GM12878 (cell line): ENCODE measurements around the gene ARHGEF7. TPM values are rescaled to one million over a fixed set of nuclear protein-coding genes. Genes with fewer than 3 reads are reported as not detected.

Experiments
- ATAC-seq: fragments of 200-7000 bp; cut with Tn5 transposase; 3 replicates; pipeline ENCODE4 v1.9.1; 2020; ENCODE audit warnings: mild to moderate bottlenecking, moderate library complexity
- BruUV-seq: library from RNA; stranded (reverse); fragments of 400-500 nt; replicated peaks from 2 replicates; lab custom pipeline; 2021; lab: Mats Ljungman, UMichigan
- CTCF ChIA-PET: fragments of 300-600 bp; sonication (Branson Sonifier 250); formaldehyde crosslinking; extraction: SDS; loops from one replicate; lab custom pipeline; 2021; ENCODE audit warnings: inconsistent platforms; lab: Yijun Ruan, JAX
- POLR2A ChIA-PET: fragments of 350-600 bp; formaldehyde crosslinking; extraction: SDS; loops from one replicate; lab custom pipeline; 2021; ENCODE audit warnings: inconsistent platforms; lab: Charles Lee
- RAD21 ChIA-PET: fragments of 300-600 bp; sonication (Branson Sonifier 250); formaldehyde crosslinking; loops from one replicate; lab custom pipeline; 2023; ENCODE audit warnings: antibody characterized with exemption; ENCODE audit not compliant: unreplicated experiment; lab: Charles Lee
- SMC1A ChIA-PET: fragments of 300-600 bp; sonication (Branson Sonifier 250); formaldehyde crosslinking; loops from one replicate; lab custom pipeline; 2023; ENCODE audit not compliant: unreplicated experiment, uncharacterized antibody; lab: Charles Lee
- DNase-seq: peaks from one replicate; pipeline ENCODE4 v3.0.0-alpha.2; 2011; ENCODE audit warnings: low read depth, low spot score
- FAIRE-seq: peaks from 3 replicates; lab custom pipeline; 2011; peaks lifted over from hg19 to GRCh38; lab: Jason Lieb, UNC
- H2AFZ ChIP-seq: 2 replicates; pipeline ENCODE4 v1.6.0; 2011; ENCODE audit warnings: low read depth, low read length, control low read depth; ENCODE audit not compliant: control insufficient read depth
- H3K27ac ChIP-seq: 2 replicates; pipeline ENCODE4 v1.5.1; 2011; ENCODE audit warnings: control low read depth; ENCODE audit not compliant: control insufficient read depth, insufficient read depth
- H3K27me3 ChIP-seq, 2 experiments: replicated peaks in 1 of 2; 2 replicates each; pipeline versions ENCODE4 v1.6.0 to v1.6.1; 2011; ENCODE audit warnings: low read length in 1 of 2; ENCODE audit not compliant: control insufficient read depth in 2 of 2, insufficient read depth in 2 of 2
- H3K36me3 ChIP-seq, 2 experiments: 2 replicates each; pipeline ENCODE4 v1.5.1; 2011; ENCODE audit warnings: low read length in 1 of 2; ENCODE audit not compliant: control insufficient read depth in 2 of 2, insufficient read depth in 2 of 2
- H3K4me1 ChIP-seq: 2 replicates; pipeline ENCODE4 v1.6.1; 2011; ENCODE audit warnings: mild to moderate bottlenecking, low read length, moderate library complexity, mixed read lengths; ENCODE audit not compliant: control insufficient read depth, insufficient read depth
- H3K4me2 ChIP-seq: 2 replicates; pipeline ENCODE4 v1.6.0; 2011; ENCODE audit warnings: control low read depth; ENCODE audit not compliant: control insufficient read depth, insufficient read depth
- H3K4me3 ChIP-seq: fragments of 200-600 bp; sonication (generic); 2 replicates; pipeline ENCODE4 v1.5.1; 2016
- H3K79me2 ChIP-seq: 2 replicates; pipeline ENCODE4 v1.6.0; 2011; ENCODE audit warnings: low read length; ENCODE audit not compliant: control insufficient read depth, insufficient read depth
- H3K9ac ChIP-seq: 2 replicates; pipeline ENCODE4 v1.8.0; 2011; ENCODE audit warnings: low read length, control low read depth, mixed read lengths; ENCODE audit not compliant: control insufficient read depth, insufficient read depth
- H3K9me3 ChIP-seq: replicated peaks from 3 replicates; pipeline ENCODE4 v1.5.1; 2011; ENCODE audit warnings: mild to moderate bottlenecking, low read length; ENCODE audit not compliant: control insufficient read depth, insufficient read depth
- H4K20me1 ChIP-seq: 2 replicates; pipeline ENCODE4 v1.6.0; 2011; ENCODE audit not compliant: control insufficient read depth, insufficient read depth
- BACH1 ChIP-seq: fragments of 450-650 bp; IDR thresholded peaks from 2 replicates; pipeline ENCODE4 v1.6.1; 2017; ENCODE audit warnings: mild to moderate bottlenecking, borderline replicate concordance
- EED ChIP-seq: sonication (generic); IDR thresholded peaks from 2 replicates; pipeline ENCODE4 v1.6.1; 2016; ENCODE audit warnings: antibody characterized with exemption, low read depth
- HDAC6 ChIP-seq: fragments of 200-600 bp; sonication (generic); IDR thresholded peaks from one replicate; pipeline ENCODE4 v1.8.0; 2017; ENCODE audit warnings: antibody characterized with exemption; ENCODE audit not compliant: unreplicated experiment
- MTA2 ChIP-seq: fragments of 450-650 bp; IDR thresholded peaks from 2 replicates; pipeline ENCODE4 v1.6.1; 2016; ENCODE audit warnings: low read depth, mild to moderate bottlenecking, moderate library complexity
- MTA3 ChIP-seq: IDR thresholded peaks from 2 replicates; pipeline ENCODE4 v1.6.1; 2012; ENCODE audit warnings: low read length, inconsistent platforms, borderline replicate concordance
- MYC ChIP-seq: IDR thresholded peaks from 2 replicates; pipeline ENCODE4 v1.6.1; 2011; ENCODE audit warnings: mild to moderate bottlenecking, low read length, moderate library complexity, inconsistent platforms; ENCODE audit not compliant: insufficient read depth, insufficient replicate concordance, insufficient read length, severe bottlenecking
- NBN ChIP-seq: fragments of 450-650 bp; IDR thresholded peaks from 2 replicates; pipeline ENCODE4 v1.6.1; 2016
- NRF1 ChIP-seq: conservative IDR thresholded peaks from 2 replicates; pipeline ENCODE4 v1.6.1; 2011; ENCODE audit warnings: mild to moderate bottlenecking, low read depth, low read length, improper control_type of control experiment
- PAX5 ChIP-seq: IDR thresholded peaks from 2 replicates; pipeline ENCODE4 v1.6.1; 2011; ENCODE audit warnings: low read depth, low read length, borderline replicate concordance
- RUNX3 ChIP-seq: IDR thresholded peaks from 2 replicates; pipeline ENCODE4 v1.6.1; 2012; ENCODE audit warnings: low read length, inconsistent platforms
- SIN3A ChIP-seq: IDR thresholded peaks from 2 replicates; pipeline ENCODE4 v1.6.1; 2012; ENCODE audit warnings: low read depth, low read length, improper control_type of control experiment
- SMAD1 ChIP-seq: fragments of 450-650 bp; IDR thresholded peaks from 2 replicates; pipeline ENCODE4 v1.6.1; 2018; ENCODE audit warnings: mild to moderate bottlenecking, low read depth; ENCODE audit not compliant: partially characterized antibody
- TBL1XR1 ChIP-seq: IDR thresholded peaks from 2 replicates; pipeline ENCODE4 v1.6.1; 2012; ENCODE audit warnings: low read depth, low read length, improper control_type of control experiment
- TCF12 ChIP-seq: IDR thresholded peaks from 2 replicates; pipeline ENCODE4 v1.6.1; 2011; ENCODE audit warnings: low read depth, mild to moderate bottlenecking, low read length
- ZNF207 ChIP-seq: fragments of 450-650 bp; IDR thresholded peaks from 2 replicates; pipeline ENCODE4 v1.6.1; 2014; ENCODE audit warnings: antibody characterized with exemption, mild to moderate bottlenecking, borderline replicate concordance
- WGBS: methylation state at CpG from one replicate; pipeline ENCODE4 v1.1.6; 2016; ENCODE audit warnings: low lambda C conversion rate; ENCODE audit not compliant: insufficient replicate concordance, insufficient coverage; ENCODE audit errors: missing lambda C conversion rate; 5-methylcytosine and 5-hydroxymethylcytosine counted together
- in situ Hi-C: fragments of 300-500 bp; cut with MboI; formaldehyde crosslinking; loops from 9 replicates; pipeline ENCODE4 v1.14.3; 2018; ENCODE audit warnings: mixed read lengths
- intact Hi-C: fragments of 100-400 bp; cut with micrococcal nuclease; formaldehyde crosslinking; loops from one replicate; pipeline ENCODE4 v1.14.2; 2022; ENCODE audit not compliant: unreplicated experiment
- polyA plus RNA-seq, 11 experiments: library from polyadenylated mRNA; depleted of rRNA in 4 of 11; unstranded in 6 of 11; stranded (reverse) in 5 of 11; fragments of >200 nt; fragmentation: Nextera tagmentation in 4 of 11; fragmentation: Illumina TruSeq in 1 of 11; extraction: Ambion mirVana in 4 of 11; extraction: Trizol in 1 of 11; gene quantifications; 1 replicate in 1 of 11; 2 replicates in 10 of 11; pipeline versions ENCODE4 v1.2.1 to v1.2.3, GENCODE V29; 2011 to 2016; ENCODE audit warnings: inconsistent platforms in 2 of 11, missing spikeins in 2 of 11, low read depth in 1 of 11
- total RNA-seq, 4 experiments: library from RNA; depleted of rRNA in 3 of 4; stranded (reverse); fragments of >200 nt in 3 of 4; fragmentation: Illumina TruSeq in 1 of 4; extraction: Trizol in 1 of 4; gene quantifications; 2 replicates each; pipeline versions ENCODE4 v1.2.1 to v1.2.3, GENCODE V29; 2013 to 2021
- TF ChIP-seq, protein P1 (sequence below): IDR thresholded peaks from 2 replicates; pipeline ENCODE4 v1.6.1; 2012; ENCODE audit warnings: low read depth, low read length, improper control_type of control experiment
- TF ChIP-seq, protein P2 (sequence below): fragments of 150-350 bp; IDR thresholded peaks from 2 replicates; pipeline ENCODE4 v1.6.1; 2014; ENCODE audit warnings: mild to moderate bottlenecking, low read depth, low read length
- TF ChIP-seq, protein P3 (sequence below): fragments of 450-650 bp; formaldehyde crosslinking; IDR thresholded peaks from 2 replicates; pipeline ENCODE4 v1.5.0; 2022; ENCODE audit warnings: mild to moderate bottlenecking, missing genetic modification characterization

ARHGEF7 gene
- total and polyA plus RNA-seq, 10 of the 15 experiments (the other 5 are each of a cell fraction or from before 2014, with no cell fraction given), result 4.7 to 65.5 (median 36.6) TPM

DNA sequence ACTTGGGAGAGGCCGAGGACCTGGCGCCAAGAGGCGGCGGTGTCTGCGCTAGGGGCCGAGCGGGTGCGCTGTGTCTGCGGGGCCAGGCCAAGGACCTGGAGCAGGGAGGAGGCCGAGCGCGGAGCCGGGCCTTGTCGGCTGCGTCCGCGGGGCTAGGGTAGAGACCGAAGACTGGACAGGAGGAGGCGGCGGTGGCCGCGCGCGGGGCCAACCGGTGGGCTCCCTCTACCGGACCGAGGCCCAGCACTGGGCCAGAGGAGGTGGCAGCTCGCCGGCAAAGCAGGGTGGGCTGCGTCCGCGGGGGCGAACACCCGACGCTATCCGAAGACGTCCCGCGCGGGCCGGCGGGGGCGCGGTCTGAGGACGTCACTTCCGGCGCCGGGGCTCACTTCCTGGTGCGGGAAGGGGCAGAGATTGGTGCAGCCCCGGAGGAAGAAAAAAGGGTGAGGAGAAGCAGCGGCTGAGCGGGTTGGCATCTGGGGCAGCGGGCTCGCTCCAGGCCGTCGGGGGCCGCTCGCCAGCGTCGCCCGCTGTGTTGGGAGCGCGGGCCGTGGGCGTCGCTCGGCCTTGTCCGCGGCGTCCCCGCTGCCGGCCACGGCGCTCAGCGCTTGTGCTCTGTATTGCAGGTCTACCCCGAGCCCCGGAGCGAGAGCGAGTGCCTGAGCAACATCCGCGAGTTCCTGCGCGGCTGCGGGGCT lies 38.3 kb downstream of the ARHGEF7 start:
- ATAC-seq (peak; percentile 85), FAIRE-seq (peak; percentile 85), DNase-seq (no peak)
- Histone ChIP-seq H4K20me1 (no peaks in the 10 kb centered on the region), H3K27me3 (no peaks in the 10 kb centered on the region), H3K9me3 (no peaks in the 10 kb centered on the region), H3K4me1 (no peaks in the 10 kb centered on the region), H3K79me2 (peaks cover 49% of the 10 kb centered on the region), H3K36me3 (no peaks in the 10 kb centered on the region), H3K4me2 (peak overlapping the region; percentile 83), H3K4me3 (peak overlapping the region; percentile 88), H3K27ac (peak overlapping the region; percentile 81), H3K9ac (peak overlapping the region; percentile 81), H2AFZ (peak overlapping the region; percentile 85)
- CTCF ChIA-PET, result interaction anchor here (1.6 kb wide), 1 partner anchor 63 kb away, joined by 4 read pairs; no protein-coding TSS in a partner anchor
- no TSS peak for BruUV-seq
- WGBS, result under 1% methylated on average over 66 of the region's 84 CpGs
- RAD21 ChIA-PET, result interaction anchor here (1.4 to 1.6 kb wide), 2 partner anchors 62 to 85 kb away, joined by 3 read pairs; no protein-coding TSS in a partner anchor
- in situ Hi-C loops, result loop anchor here (25.0 kb wide), 1 partner anchor 1991 kb away; no protein-coding TSS in a partner anchor
- intact Hi-C loops, result loop anchor here (1.0 to 5.0 kb wide), 5 partner anchors 31 to 236 kb away; partner anchors contain the start of gene ANKRD10
- POLR2A ChIA-PET, result no interaction called here
- SMC1A ChIA-PET, result interaction anchor here (0.6 to 2.2 kb wide), 3 partner anchors 21 to 70 kb away, joined by 3 to 5 read pairs (median 3); no protein-coding TSS in a partner anchor
- TF ChIP-seq MTA3 (no peak), RUNX3 (0 out of 2 replicates have a peak, but pooled peaks have one; percentile 23), SMAD1 (no peak), NRF1 (no peak), EED (0 out of 2 replicates have a peak, but pooled peaks have one; percentile 17), SIN3A (peak; percentile 82; the same call in 1 of the 2 replicates), MTA2 (no peak), NBN (peak; percentile 82), MYC (no peak), BACH1 (peak; percentile 37; the same call in 1 of the 2 replicates), HDAC6 (no peak), TBL1XR1 (no peak), TCF12 (no peak; the same call in 1 of the 2 replicates), ZNF207 (peak; percentile 38; the same call in 1 of the 2 replicates), PAX5 (no peak)
- TF ChIP-seq, protein P1, sequence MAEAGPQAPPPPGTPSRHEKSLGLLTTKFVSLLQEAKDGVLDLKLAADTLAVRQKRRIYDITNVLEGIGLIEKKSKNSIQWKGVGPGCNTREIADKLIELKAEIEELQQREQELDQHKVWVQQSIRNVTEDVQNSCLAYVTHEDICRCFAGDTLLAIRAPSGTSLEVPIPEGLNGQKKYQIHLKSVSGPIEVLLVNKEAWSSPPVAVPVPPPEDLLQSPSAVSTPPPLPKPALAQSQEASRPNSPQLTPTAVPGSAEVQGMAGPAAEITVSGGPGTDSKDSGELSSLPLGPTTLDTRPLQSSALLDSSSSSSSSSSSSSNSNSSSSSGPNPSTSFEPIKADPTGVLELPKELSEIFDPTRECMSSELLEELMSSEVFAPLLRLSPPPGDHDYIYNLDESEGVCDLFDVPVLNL, result no peak
- TF ChIP-seq, protein P2, sequence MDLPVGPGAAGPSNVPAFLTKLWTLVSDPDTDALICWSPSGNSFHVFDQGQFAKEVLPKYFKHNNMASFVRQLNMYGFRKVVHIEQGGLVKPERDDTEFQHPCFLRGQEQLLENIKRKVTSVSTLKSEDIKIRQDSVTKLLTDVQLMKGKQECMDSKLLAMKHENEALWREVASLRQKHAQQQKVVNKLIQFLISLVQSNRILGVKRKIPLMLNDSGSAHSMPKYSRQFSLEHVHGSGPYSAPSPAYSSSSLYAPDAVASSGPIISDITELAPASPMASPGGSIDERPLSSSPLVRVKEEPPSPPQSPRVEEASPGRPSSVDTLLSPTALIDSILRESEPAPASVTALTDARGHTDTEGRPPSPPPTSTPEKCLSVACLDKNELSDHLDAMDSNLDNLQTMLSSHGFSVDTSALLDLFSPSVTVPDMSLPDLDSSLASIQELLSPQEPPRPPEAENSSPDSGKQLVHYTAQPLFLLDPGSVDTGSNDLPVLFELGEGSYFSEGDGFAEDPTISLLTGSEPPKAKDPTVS, result no peak
- TF ChIP-seq, protein P3, sequence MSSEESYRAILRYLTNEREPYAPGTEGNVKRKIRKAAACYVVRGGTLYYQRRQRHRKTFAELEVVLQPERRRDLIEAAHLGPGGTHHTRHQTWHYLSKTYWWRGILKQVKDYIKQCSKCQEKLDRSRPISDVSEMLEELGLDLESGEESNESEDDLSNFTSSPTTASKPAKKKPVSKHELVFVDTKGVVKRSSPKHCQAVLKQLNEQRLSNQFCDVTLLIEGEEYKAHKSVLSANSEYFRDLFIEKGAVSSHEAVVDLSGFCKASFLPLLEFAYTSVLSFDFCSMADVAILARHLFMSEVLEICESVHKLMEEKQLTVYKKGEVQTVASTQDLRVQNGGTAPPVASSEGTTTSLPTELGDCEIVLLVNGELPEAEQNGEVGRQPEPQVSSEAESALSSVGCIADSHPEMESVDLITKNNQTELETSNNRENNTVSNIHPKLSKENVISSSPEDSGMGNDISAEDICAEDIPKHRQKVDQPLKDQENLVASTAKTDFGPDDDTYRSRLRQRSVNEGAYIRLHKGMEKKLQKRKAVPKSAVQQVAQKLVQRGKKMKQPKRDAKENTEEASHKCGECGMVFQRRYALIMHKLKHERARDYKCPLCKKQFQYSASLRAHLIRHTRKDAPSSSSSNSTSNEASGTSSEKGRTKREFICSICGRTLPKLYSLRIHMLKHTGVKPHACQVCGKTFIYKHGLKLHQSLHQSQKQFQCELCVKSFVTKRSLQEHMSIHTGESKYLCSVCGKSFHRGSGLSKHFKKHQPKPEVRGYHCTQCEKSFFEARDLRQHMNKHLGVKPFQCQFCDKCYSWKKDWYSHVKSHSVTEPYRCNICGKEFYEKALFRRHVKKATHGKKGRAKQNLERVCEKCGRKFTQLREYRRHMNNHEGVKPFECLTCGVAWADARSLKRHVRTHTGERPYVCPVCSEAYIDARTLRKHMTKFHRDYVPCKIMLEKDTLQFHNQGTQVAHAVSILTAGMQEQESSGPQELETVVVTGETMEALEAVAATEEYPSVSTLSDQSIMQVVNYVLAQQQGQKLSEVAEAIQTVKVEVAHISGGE (CRISPR knock-in tag), result peak; percentile 72
